Mesenchymal stem cell (in vitro differentiated cells and primary cell): ENCODE data around the gene RFNG.

Experiments used
- DNase-seq: peaks from one replicate; pipeline ENCODE4 v3.0.0-alpha.2; 2013
- H2AFZ ChIP-seq: one replicate; pipeline ENCODE4 v1.6.1; 2013; ENCODE audit warnings: low read depth, mild to moderate bottlenecking, control low read depth, inconsistent platforms, low read length, moderate library complexity
- H2AK5ac ChIP-seq: 2 replicates; pipeline ENCODE4 v1.6.1; 2013; ENCODE audit warnings: low read length, moderate library complexity, mild to moderate bottlenecking, inconsistent platforms; ENCODE audit not compliant: severe bottlenecking
- H2BK120ac ChIP-seq: one replicate; pipeline ENCODE4 v1.6.1; 2013; ENCODE audit warnings: low read depth, mild to moderate bottlenecking, inconsistent platforms, low read length, moderate library complexity
- H2BK12ac ChIP-seq, 2 experiments: one replicate each; pipeline ENCODE4 v1.6.1; 2013; ENCODE audit warnings: inconsistent platforms in 2 of 2, low read length in 2 of 2, mild to moderate bottlenecking in 2 of 2, moderate library complexity in 2 of 2, control low read depth in 1 of 2
- H2BK15ac ChIP-seq: one replicate; pipeline ENCODE4 v1.6.1; 2013; ENCODE audit warnings: mild to moderate bottlenecking, low read depth, inconsistent platforms; ENCODE audit not compliant: poor library complexity, severe bottlenecking
- H2BK5ac ChIP-seq: 2 replicates; pipeline ENCODE4 v1.6.1; 2013; ENCODE audit warnings: low read depth, mild to moderate bottlenecking, low read length, control low read depth, inconsistent platforms; ENCODE audit not compliant: poor library complexity, severe bottlenecking
- H3K14ac ChIP-seq, 2 experiments: one replicate each; pipeline ENCODE4 v1.6.1; 2013; ENCODE audit warnings: inconsistent platforms in 2 of 2, low read length in 2 of 2, control low read depth in 1 of 2, mild to moderate bottlenecking in 1 of 2, moderate library complexity in 1 of 2
- H3K18ac ChIP-seq, 2 experiments: one replicate each; pipeline ENCODE4 v1.6.1; 2013; ENCODE audit warnings: inconsistent platforms in 2 of 2, low read length in 2 of 2, control low read depth in 1 of 2, low read depth in 1 of 2, mild to moderate bottlenecking in 1 of 2
- H3K23ac ChIP-seq, 2 experiments: one replicate each; pipeline ENCODE4 v1.6.1; 2013; ENCODE audit warnings: inconsistent platforms in 2 of 2, low read length in 2 of 2, mild to moderate bottlenecking in 2 of 2, moderate library complexity in 2 of 2, control low read depth in 1 of 2
- H3K27ac ChIP-seq: 2 replicates; pipeline ENCODE4 v1.5.1; 2013; ENCODE audit warnings: mild to moderate bottlenecking, moderate library complexity, low read length, control low read depth, inconsistent platforms; ENCODE audit not compliant: poor library complexity, severe bottlenecking
- H3K27me3 ChIP-seq, 2 experiments: 2 replicates each; pipeline versions ENCODE4 v1.6.1 to v1.7.0; 2013; ENCODE audit warnings: low read length in 2 of 2, mild to moderate bottlenecking in 2 of 2, moderate library complexity in 2 of 2, control low read depth in 1 of 2, inconsistent platforms in 1 of 2; ENCODE audit not compliant: control insufficient read depth in 1 of 2, insufficient read depth in 1 of 2
- H3K36me3 ChIP-seq, 2 experiments: 2 replicates each; pipeline versions ENCODE4 v1.6.1 to v1.7.0; 2013; ENCODE audit warnings: low read length in 2 of 2, control low read depth in 1 of 2, inconsistent platforms in 1 of 2, low read depth in 1 of 2, mild to moderate bottlenecking in 1 of 2; ENCODE audit not compliant: insufficient read depth in 2 of 2, control insufficient read depth in 1 of 2
- H3K4ac ChIP-seq, 2 experiments: one replicate each; pipeline ENCODE4 v1.6.1; 2013; ENCODE audit warnings: inconsistent platforms in 2 of 2, low read length in 2 of 2, mild to moderate bottlenecking in 2 of 2, moderate library complexity in 2 of 2, control low read depth in 1 of 2, low read depth in 1 of 2
- H3K4me1 ChIP-seq: 2 replicates; pipeline ENCODE4 v1.6.1; 2013; ENCODE audit warnings: low read depth, low read length, control low read depth; ENCODE audit not compliant: control insufficient read depth, insufficient read depth
- H3K4me2 ChIP-seq: 2 replicates; pipeline ENCODE4 v1.6.1; 2013; ENCODE audit warnings: low read length, mild to moderate bottlenecking, inconsistent platforms; ENCODE audit not compliant: poor library complexity, severe bottlenecking
- H3K4me3 ChIP-seq, 2 experiments: 2 replicates each; pipeline versions ENCODE4 v1.5.1 to v1.7.0; 2013; ENCODE audit warnings: low read length in 2 of 2, mild to moderate bottlenecking in 2 of 2, control low read depth in 1 of 2, low read depth in 1 of 2; ENCODE audit not compliant: insufficient read depth in 1 of 2
- H3K79me1 ChIP-seq: replicated peaks from 2 replicates; pipeline ENCODE4 v1.6.1; 2013; ENCODE audit warnings: mild to moderate bottlenecking, control low read depth, low read length, inconsistent platforms; ENCODE audit not compliant: poor library complexity, severe bottlenecking
- H3K9ac ChIP-seq: 2 replicates; pipeline ENCODE4 v1.7.0; 2013; ENCODE audit warnings: mild to moderate bottlenecking, low read length, moderate library complexity
- H3K9me3 ChIP-seq: 2 replicates; pipeline ENCODE4 v1.7.0; 2013; ENCODE audit warnings: mild to moderate bottlenecking, low read length; ENCODE audit not compliant: control insufficient read depth
- H4K8ac ChIP-seq: one replicate; pipeline ENCODE4 v1.6.1; 2013; ENCODE audit warnings: inconsistent platforms, mild to moderate bottlenecking, low read length, moderate library complexity
- H4K91ac ChIP-seq: one replicate; pipeline ENCODE4 v1.6.1; 2013; ENCODE audit warnings: mild to moderate bottlenecking, low read length, inconsistent platforms
- WGBS: methylation state at CpG from one replicate; pipeline ENCODE4 v1.1.7; 2013; ENCODE audit warnings: mixed read lengths; 5-methylcytosine and 5-hydroxymethylcytosine counted together

Gene RFNG

DNA sequence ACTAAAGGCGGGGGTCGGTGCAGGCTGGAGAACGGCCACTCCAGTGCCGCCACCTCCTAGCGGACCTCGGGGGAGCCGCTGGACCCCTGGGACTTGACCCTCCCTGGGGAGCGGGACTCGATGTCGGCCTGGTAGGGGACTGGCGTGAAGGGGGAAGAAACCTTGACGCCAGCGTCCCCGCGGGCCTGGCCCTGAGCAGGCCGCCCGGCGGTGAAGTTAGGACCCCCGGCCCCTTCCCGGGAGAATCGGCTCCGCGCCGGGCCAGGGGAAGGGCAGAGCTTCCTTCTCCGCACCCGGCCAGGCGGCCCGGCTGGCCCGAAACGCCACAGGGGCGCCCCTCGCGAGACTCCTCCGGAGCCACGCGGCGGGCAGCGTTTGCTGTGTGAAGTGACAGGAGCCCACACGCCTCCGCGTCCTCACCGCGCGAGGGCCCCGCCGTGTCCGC is 13.6 kb upstream of the RFNG start:
- H2AK5ac ChIP-seq: no peak overlapping the region
- peak overlapping the region; percentile 96 for H3K4me2 ChIP-seq
- under 1% methylated on average over 27 of the region's 47 CpGs for WGBS
- peak overlapping the region; percentile 81 to 89 for H3K4me3 ChIP-seq
- H2BK12ac ChIP-seq: peak overlapping the region in 1 of 2 experiments; percentile 11
- peaks cover 32 to 42% of the 10 kb centered on the region in 2 experiments for H3K36me3 ChIP-seq
- peak overlapping the region; percentile 86 to 92 for H3K4ac ChIP-seq
- H3K9ac ChIP-seq: peak overlapping the region; percentile 92
- peak; percentile 55 for DNase-seq
- H4K91ac ChIP-seq: peak overlapping the region; percentile 28
- peak overlapping the region; percentile 24 for H2BK120ac ChIP-seq
- H3K14ac ChIP-seq: peak overlapping the region in 1 of 2 experiments; percentile 79
- H4K8ac ChIP-seq: peak overlapping the region; percentile 88
- peak overlapping the region; percentile 73 to 82 for H3K18ac ChIP-seq
- peak overlapping the region; percentile 95 for H2AFZ ChIP-seq
- H3K23ac ChIP-seq: peak overlapping the region in 1 of 2 experiments; percentile 65
- no peaks in the 10 kb centered on the region for H3K27me3 ChIP-seq
- no peak overlapping the region for H2BK5ac ChIP-seq
- H3K9me3 ChIP-seq: no peaks in the 10 kb centered on the region
- H2BK15ac ChIP-seq: no peak overlapping the region
- H3K27ac ChIP-seq: no peak overlapping the region
- peaks cover 24% of the 10 kb centered on the region for H3K4me1 ChIP-seq
- H3K79me1 ChIP-seq: peaks cover 15% of the 10 kb centered on the region

DNA sequence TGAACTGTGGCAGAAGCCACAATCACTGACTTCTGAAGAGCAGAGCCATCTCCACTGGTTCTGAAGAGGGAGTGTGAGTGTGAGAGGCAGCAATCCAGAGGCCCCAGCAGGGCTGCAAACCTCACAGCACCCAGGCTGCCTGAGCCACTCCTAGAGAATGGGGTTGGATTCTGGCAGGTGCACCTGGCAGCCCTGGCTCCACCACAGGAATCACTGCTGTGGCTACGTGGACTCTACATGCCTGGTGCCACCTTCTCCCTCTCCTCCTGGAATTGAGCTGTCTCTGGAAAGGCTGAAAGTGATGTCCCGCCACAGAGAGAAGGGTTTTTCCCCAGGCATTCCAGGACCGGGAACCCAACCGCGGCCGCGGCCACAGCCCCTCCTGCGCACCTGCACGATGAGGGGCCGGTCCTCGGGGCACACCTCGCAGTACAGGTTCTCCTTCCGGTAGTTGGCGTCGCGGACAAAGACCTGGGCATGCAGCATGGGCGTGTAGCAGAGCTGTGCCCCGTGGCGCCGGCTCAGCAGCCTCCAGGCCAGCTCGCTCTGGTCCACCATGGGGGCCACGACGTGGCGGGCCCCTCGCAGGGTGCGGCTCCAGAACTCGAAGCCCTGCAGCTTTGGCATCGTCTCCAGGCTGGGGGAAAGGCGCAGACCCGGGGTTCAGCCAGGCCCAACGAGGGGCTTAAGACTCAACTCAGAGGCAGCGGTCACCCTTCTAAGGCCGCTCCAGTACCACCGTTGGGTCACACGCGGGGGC is 13.0 kb upstream of the RFNG start:
- Histone ChIP-seq H3K9me3 (no peaks in the 10 kb centered on the region), H4K91ac (no peak overlapping the region), H3K27me3 (no peaks in the 10 kb centered on the region), H2BK120ac (no peak overlapping the region), H2BK12ac (peak overlapping the region in 1 of 2 experiments; percentile 11), H3K18ac (peak overlapping the region in 1 of 2 experiments; percentile 73), H4K8ac (peak overlapping the region; percentile 88), H2BK15ac (no peak overlapping the region), H3K27ac (no peak overlapping the region), H3K4me3 (peak overlapping the region; percentile 81 to 89), H3K14ac (peak overlapping the region in 1 of 2 experiments; percentile 79), H3K36me3 (peaks cover 38 to 48% of the 10 kb centered on the region in 2 experiments), H2BK5ac (no peak overlapping the region), H3K4me2 (peak overlapping the region; percentile 96), H3K4ac (peak overlapping the region in 1 of 2 experiments; percentile 86), H3K79me1 (peaks cover 15% of the 10 kb centered on the region), H2AFZ (peak overlapping the region; percentile 95), H2AK5ac (no peak overlapping the region), H3K9ac (peak overlapping the region; percentile 92), H3K23ac (peak overlapping the region in 1 of 2 experiments; percentile 24), H3K4me1 (peaks cover 24% of the 10 kb centered on the region)
- no peak for DNase-seq
- 60% methylated on average over 35 of the region's 36 CpGs for WGBS

DNA sequence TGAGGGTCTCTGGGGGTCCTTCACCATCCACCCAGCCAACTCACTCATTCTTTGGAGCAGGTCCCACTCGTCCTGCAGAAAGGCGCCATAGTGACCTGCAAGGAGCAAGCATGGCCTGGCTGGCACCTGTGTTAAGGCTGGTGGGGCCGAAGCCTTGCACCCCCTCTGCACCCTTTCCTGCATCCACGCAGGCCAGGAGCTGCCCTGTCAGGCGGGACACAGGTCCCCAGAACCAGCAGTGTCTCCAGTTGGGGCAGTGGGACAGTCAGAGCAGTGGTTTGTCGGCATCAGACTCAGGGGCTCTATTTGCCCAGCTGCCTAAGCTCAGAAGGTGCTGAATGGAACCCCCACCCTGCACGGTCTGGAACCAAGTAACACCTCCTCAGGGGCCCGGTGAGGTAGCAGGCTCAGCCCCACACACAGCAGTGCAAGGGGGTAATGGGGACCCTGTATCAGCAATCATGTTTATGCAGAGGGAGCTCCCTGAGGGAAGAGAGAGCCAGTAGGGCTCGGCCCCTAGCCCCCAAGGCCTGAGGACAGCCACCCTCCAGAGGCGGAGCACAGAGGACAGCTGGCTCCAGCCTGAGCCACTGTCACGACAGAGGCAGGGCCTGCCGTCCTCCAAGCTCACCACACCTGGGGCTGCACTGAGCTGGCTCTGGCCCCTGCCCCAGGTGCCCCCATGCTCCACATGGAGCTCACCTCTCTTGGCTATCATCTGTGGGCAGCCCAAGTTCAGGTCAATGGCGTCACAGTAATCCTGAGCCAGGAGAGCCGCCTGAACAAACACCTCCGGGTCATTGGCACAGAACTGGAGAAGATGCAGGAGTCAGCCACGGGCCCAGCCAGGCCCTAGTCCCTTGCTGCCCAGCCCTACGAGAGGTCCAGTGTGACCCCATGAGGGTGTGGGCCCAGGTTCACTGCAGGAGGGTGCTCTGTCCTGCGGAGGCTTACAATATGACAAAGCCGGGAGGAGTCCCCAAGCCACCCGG is 12.1 kb upstream of the RFNG start:
- H2BK12ac ChIP-seq: no peak overlapping the region
- no peak overlapping the region for H2AK5ac ChIP-seq
- no peak overlapping the region for H3K27ac ChIP-seq
- no peaks in the 10 kb centered on the region for H3K27me3 ChIP-seq
- H3K79me1 ChIP-seq: peaks cover 15% of the 10 kb centered on the region
- H3K4me2 ChIP-seq: no peak overlapping the region
- no peak overlapping the region for H2BK5ac ChIP-seq
- peaks cover 25% of the 10 kb centered on the region for H3K4me1 ChIP-seq
- peaks cover 47 to 57% of the 10 kb centered on the region in 2 experiments for H3K36me3 ChIP-seq
- peak overlapping the region; percentile 92 for H3K9ac ChIP-seq
- no peaks in the 10 kb centered on the region for H3K9me3 ChIP-seq
- H2BK120ac ChIP-seq: no peak overlapping the region
- H3K4ac ChIP-seq: no peak overlapping the region
- H2AFZ ChIP-seq: no peak overlapping the region
- H3K23ac ChIP-seq: no peak overlapping the region
- H3K18ac ChIP-seq: no peak overlapping the region
- H3K14ac ChIP-seq: no peak overlapping the region
- H2BK15ac ChIP-seq: no peak overlapping the region
- WGBS: 93% methylated on average over 20 of the region's 20 CpGs
- DNase-seq: no peak
- no peak overlapping the region for H4K8ac ChIP-seq
- peak overlapping the region in 1 of 2 experiments; percentile 89 for H3K4me3 ChIP-seq
- no peak overlapping the region for H4K91ac ChIP-seq
